Caco-2 (cell line): ENCODE data around the gene TBRG1. TPM values are rescaled to one million over a fixed set of nuclear protein-coding genes. Genes with fewer than 3 reads are reported as not detected.

Experiments used
- BruUV-seq: library from RNA; stranded (reverse); fragments of 400-500 nt; replicated peaks from 2 replicates; lab custom pipeline; 2021; lab: Mats Ljungman, UMichigan
- CTCF ChIA-PET: fragments of 300-600 bp; sonication (Branson Sonifier 250); formaldehyde crosslinking; loops from one replicate; lab custom pipeline; 2022; ENCODE audit warnings: antibody characterized with exemption; lab: Charles Lee
- POLR2A ChIA-PET: fragments of 300-600 bp; sonication (Branson Sonifier 250); formaldehyde crosslinking; loops from one replicate; lab custom pipeline; 2022; ENCODE audit warnings: antibody characterized with exemption; lab: Charles Lee
- DNase-seq, 2 experiments: peaks; one replicate each; pipeline versions ENCODE4 v3.0.0 to v3.0.0-alpha.2; 2020 to 2022
- H3K27me3 ChIP-seq: replicated peaks from 2 replicates; pipeline ENCODE4 v1.6.0; 2011; ENCODE audit warnings: low read length; ENCODE audit not compliant: control insufficient read depth, insufficient read depth
- H3K36me3 ChIP-seq: 2 replicates; pipeline ENCODE4 v1.5.1; 2011; ENCODE audit warnings: low read length; ENCODE audit not compliant: control insufficient read depth, insufficient read depth
- H3K4me1 ChIP-seq: fragments of 250-450 bp; sonication (Bioruptor Pico); 2 replicates; pipeline ENCODE4 v1.5.1; 2020; ENCODE audit warnings: mild to moderate bottlenecking
- H3K4me3 ChIP-seq: 2 replicates; pipeline ENCODE4 v1.5.1; 2011; ENCODE audit warnings: low read depth, mild to moderate bottlenecking, control low read depth, low read length
- H3K9me3 ChIP-seq: fragments of 250-450 bp; sonication (Bioruptor Pico); 2 replicates; pipeline ENCODE4 v1.5.1; 2020; ENCODE audit warnings: mild to moderate bottlenecking, moderate library complexity
- H3K27ac Mint-ChIP-seq: one replicate; pipeline ENCODE4 v1.8.0; 2022; ENCODE audit warnings: mixed read lengths; ENCODE audit not compliant: unreplicated experiment
- H3K27me3 Mint-ChIP-seq: one replicate; pipeline ENCODE4 v1.8.0; 2022; ENCODE audit warnings: mixed read lengths; ENCODE audit not compliant: insufficient read depth, unreplicated experiment
- H3K36me3 Mint-ChIP-seq: one replicate; pipeline ENCODE4 v1.8.0; 2022; ENCODE audit warnings: mild to moderate bottlenecking, mixed read lengths; ENCODE audit not compliant: insufficient read depth, unreplicated experiment
- H3K4me1 Mint-ChIP-seq: one replicate; pipeline ENCODE4 v1.8.0; 2022; ENCODE audit warnings: low read depth, mixed read lengths; ENCODE audit not compliant: unreplicated experiment
- H3K4me3 Mint-ChIP-seq: one replicate; pipeline ENCODE4 v1.8.0; 2022; ENCODE audit warnings: mild to moderate bottlenecking, moderate library complexity, mixed read lengths; ENCODE audit not compliant: unreplicated experiment
- H3K9me3 Mint-ChIP-seq: one replicate; pipeline ENCODE4 v1.8.0; 2022; ENCODE audit warnings: mixed read lengths; ENCODE audit not compliant: unreplicated experiment
- CTCF ChIP-seq, 2 experiments: fragments of 200-600 bp in 1 of 2; IDR thresholded peaks; 1 replicate in 1 of 2; 2 replicates in 1 of 2; pipeline versions ENCODE4 v1.5.1 to v1.8.0; 2011 to 2022; ENCODE audit warnings: antibody characterized with exemption in 1 of 2, control low read depth in 1 of 2, inconsistent platforms in 1 of 2, low read depth in 1 of 2, low read length in 1 of 2, mild to moderate bottlenecking in 1 of 2, moderate library complexity in 1 of 2; ENCODE audit not compliant: insufficient read depth in 1 of 2, severe bottlenecking in 1 of 2, unreplicated experiment in 1 of 2
- intact Hi-C: fragments of 100-400 bp; cut with micrococcal nuclease; formaldehyde crosslinking; loops from one replicate; pipeline ENCODE4 v1.10.0; 2022; ENCODE audit not compliant: unreplicated experiment
- total RNA-seq: library from RNA; stranded (reverse); gene quantifications from 2 replicates; pipeline ENCODE4 v1.2.3, GENCODE V29; 2022

The TBRG1 gene
- total RNA-seq, 1 experiment from 2014 or later, result 71.5 TPM

- Histone ChIP-seq H3K36me3 (peaks cover 10% of the 10 kb centered on the region), H3K4me1 (peaks cover 6% of the 10 kb centered on the region), H3K9me3 (no peaks in the 10 kb centered on the region), H3K4me3 (no peak overlapping the region), H3K27me3 (no peaks in the 10 kb centered on the region)
- Mint-ChIP-seq H3K36me3 (peaks cover 74% of the 10 kb centered on the region), H3K4me3 (no peak overlapping the region), H3K9me3 (no peaks in the 10 kb centered on the region), H3K27me3 (no peaks in the 10 kb centered on the region), H3K27ac (no peak overlapping the region), H3K4me1 (peaks cover 10% of the 10 kb centered on the region)
- POLR2A ChIA-PET, result no interaction called here
- no TSS peak for BruUV-seq
- intact Hi-C loops, result no loop called here
- CTCF ChIA-PET, result interaction anchor here (1.3 kb wide), 1 partner anchor 17 kb away, joined by 4 read pairs; no protein-coding TSS in a partner anchor
- no peak for DNase-seq
- no peak for TF ChIP-seq CTCF (IDR thresholded peaks at IDR 0.05; ENCODE audit: insufficient read depth in 1 of 2, low read depth in 1 of 2, low read length in 1 of 2, severe bottlenecking in 1 of 2, unreplicated experiment in 1 of 2)
Measured at GRCh38 chr11:124627546-124627945, 4.9 kb downstream of the TBRG1 start.

GRCh38 chr11:124629961-124630360 lies 7.3 kb downstream of the TBRG1 start:
- Mint-ChIP-seq H3K9me3 (no peaks in the 10 kb centered on the region), H3K4me1 (no peaks in the 10 kb centered on the region), H3K4me3 (no peak overlapping the region), H3K27me3 (no peaks in the 10 kb centered on the region), H3K36me3 (peaks cover 81% of the 10 kb centered on the region), H3K27ac (no peak overlapping the region)
- no peaks in the 10 kb centered on the region for H3K9me3 ChIP-seq
- no peaks in the 10 kb centered on the region for H3K27me3 ChIP-seq
- intact Hi-C loops, result no loop called here
- CTCF ChIA-PET, result no interaction called here
- no peaks in the 10 kb centered on the region for H3K4me1 ChIP-seq
- BruUV-seq, result no TSS peak
- POLR2A ChIA-PET, result interaction anchor here (1.3 kb wide), 1 partner anchor 44 kb away, joined by 4 read pairs; the partner anchor contains the start of genes SIAE and SPA17
- peaks cover 8% of the 10 kb centered on the region for H3K36me3 ChIP-seq
- TF ChIP-seq CTCF (IDR thresholded peaks at IDR 0.05; ENCODE audit: insufficient read depth in 1 of 2, low read depth in 1 of 2, low read length in 1 of 2, severe bottlenecking in 1 of 2, unreplicated experiment in 1 of 2), result no peak
- no peak for DNase-seq
- no peak overlapping the region for H3K4me3 ChIP-seq

- peak; percentile 51 to 68 for TF ChIP-seq CTCF (IDR thresholded peaks at IDR 0.05; ENCODE audit: insufficient read depth in 1 of 2, low read depth in 1 of 2, low read length in 1 of 2, severe bottlenecking in 1 of 2, unreplicated experiment in 1 of 2)
- no peak overlapping the region for H3K27ac Mint-ChIP-seq
- intact Hi-C loops, result no loop called here
- Histone ChIP-seq H3K27me3 (no peaks in the 10 kb centered on the region), H3K4me1 (no peaks in the 10 kb centered on the region), H3K4me3 (no peak overlapping the region), H3K36me3 (peaks cover 2% of the 10 kb centered on the region; the same call in 1 of the 2 replicates), H3K9me3 (no peaks in the 10 kb centered on the region)
- no peaks in the 10 kb centered on the region for H3K4me1 Mint-ChIP-seq
- H3K4me3 Mint-ChIP-seq, result no peak overlapping the region
- ChIA-PET POLR2A (no interaction called here), CTCF (interaction anchor here (0.8 to 2.6 kb wide), 4 partner anchors 10 to 112 kb away, joined by 3 to 7 read pairs (median 3); partner anchors contain the start of gene TBRG1)
- no TSS peak for BruUV-seq
- H3K9me3 Mint-ChIP-seq, result no peaks in the 10 kb centered on the region
- H3K27me3 Mint-ChIP-seq, result no peaks in the 10 kb centered on the region
- no peak for DNase-seq
- peaks cover 65% of the 10 kb centered on the region for H3K36me3 Mint-ChIP-seq
Measured at GRCh38 chr11:124633355-124633754, 10.7 kb downstream of the TBRG1 start.
